IMR-90 (cell line): ENCODE data around the gene NBEAL1. TPM values are rescaled to one million over a fixed set of nuclear protein-coding genes. Genes with fewer than 3 reads are reported as not detected.
A peak's percentile ranks its signal among the peaks of the same experiment; 100 is the strongest.

ENCODE experiments used
- ATAC-seq: fragments of 200-7000 bp; cut with Tn5 transposase; 2 replicates; pipeline ENCODE4 v1.9.1; 2020; ENCODE audit warnings: low read depth, mild to moderate bottlenecking, moderate library complexity
- BruUV-seq: library from RNA; stranded (reverse); fragments of 400-500 nt; replicated peaks from 2 replicates; lab custom pipeline; 2021; lab: Mats Ljungman, UMichigan
- CTCF ChIA-PET: fragments of 300-600 bp; formaldehyde crosslinking; extraction: SDS; loops from one replicate; lab custom pipeline; 2021; ENCODE audit warnings: antibody characterized with exemption; lab: Yijun Ruan, JAX
- POLR2A ChIA-PET: fragments of 300-600 bp; sonication (Branson Sonifier 250); formaldehyde crosslinking; loops from one replicate; lab custom pipeline; 2022; ENCODE audit warnings: antibody characterized with exemption; ENCODE audit not compliant: unreplicated experiment; lab: Charles Lee
- DNase-seq: peaks from one replicate; pipeline ENCODE4 v3.0.0; 2013
- H2AFZ ChIP-seq: replicated peaks from 2 replicates; pipeline ENCODE3; 2013; ENCODE audit warnings: low read length, mild to moderate bottlenecking; ENCODE audit not compliant: poor library complexity
- H2AK5ac ChIP-seq: 2 replicates; pipeline ENCODE4 v1.6.1; 2013; ENCODE audit warnings: low read depth, low read length, inconsistent platforms
- H2AK9ac ChIP-seq: replicated peaks from 2 replicates; pipeline ENCODE3; 2013; ENCODE audit warnings: mild to moderate bottlenecking, low read depth, low read length, moderate library complexity; ENCODE audit not compliant: poor library complexity
- H2BK120ac ChIP-seq: 2 replicates; pipeline ENCODE4 v1.6.1; 2013; ENCODE audit warnings: low read depth, low read length, inconsistent platforms
- H2BK15ac ChIP-seq: 3 replicates; pipeline ENCODE4 v1.6.1; 2013; ENCODE audit warnings: low read depth, low read length, inconsistent platforms
- H2BK20ac ChIP-seq: 2 replicates; pipeline ENCODE4 v1.6.1; 2013; ENCODE audit warnings: low read depth, mild to moderate bottlenecking, inconsistent platforms, low read length, moderate library complexity
- H2BK5ac ChIP-seq: 2 replicates; pipeline ENCODE4 v1.6.1; 2013; ENCODE audit warnings: mild to moderate bottlenecking, low read depth, low read length, inconsistent platforms; ENCODE audit not compliant: poor library complexity, severe bottlenecking
- H3K14ac ChIP-seq: replicated peaks from 2 replicates; pipeline ENCODE4 v1.6.1; 2013; ENCODE audit warnings: low read depth, low read length, inconsistent platforms
- H3K18ac ChIP-seq: 2 replicates; pipeline ENCODE4 v1.6.1; 2013; ENCODE audit warnings: low read depth, low read length, control low read depth
- H3K23ac ChIP-seq: 2 replicates; pipeline ENCODE4 v1.6.1; 2013; ENCODE audit warnings: low read depth, low read length, inconsistent platforms
- H3K27ac ChIP-seq: 2 replicates; pipeline ENCODE4 v1.5.1; 2013; ENCODE audit warnings: mild to moderate bottlenecking, control low read depth, low read length; ENCODE audit not compliant: insufficient read depth
- H3K27me3 ChIP-seq: 2 replicates; pipeline ENCODE4 v1.6.1; 2013; ENCODE audit warnings: low read length; ENCODE audit not compliant: control insufficient read depth, insufficient read depth
- H3K36me3 ChIP-seq: 2 replicates; pipeline ENCODE4 v1.6.1; 2013; ENCODE audit warnings: low read length, mixed read lengths; ENCODE audit not compliant: control insufficient read depth, insufficient read depth
- H3K4ac ChIP-seq: 2 replicates; pipeline ENCODE4 v1.6.1; 2013; ENCODE audit warnings: low read depth, low read length, inconsistent platforms
- H3K4me1 ChIP-seq: 2 replicates; pipeline ENCODE4 v1.6.1; 2013; ENCODE audit warnings: low read length, mixed read lengths; ENCODE audit not compliant: control insufficient read depth, insufficient read depth
- H3K4me2 ChIP-seq: 2 replicates; pipeline ENCODE4 v1.6.1; 2013; ENCODE audit warnings: low read depth, mild to moderate bottlenecking, control low read depth, low read length, moderate library complexity
- H3K4me3 ChIP-seq: 2 replicates; pipeline ENCODE4 v1.5.1; 2013; ENCODE audit warnings: low read depth, mild to moderate bottlenecking, control low read depth, low read length, moderate library complexity; ENCODE audit not compliant: insufficient read depth
- H3K56ac ChIP-seq: 2 replicates; pipeline ENCODE4 v1.6.1; 2013; ENCODE audit warnings: low read length, inconsistent platforms; ENCODE audit not compliant: insufficient read depth; ENCODE audit errors: extremely low read depth
- H3K79me1 ChIP-seq, 2 experiments: 2 replicates each; pipeline ENCODE4 v1.6.1; 2013; ENCODE audit warnings: low read length in 2 of 2, inconsistent platforms in 1 of 2, low read depth in 1 of 2
- H3K9ac ChIP-seq: 2 replicates; pipeline ENCODE4 v1.6.1; 2013; ENCODE audit warnings: low read depth, low read length, control low read depth
- H3K9me1 ChIP-seq: 2 replicates; pipeline ENCODE4 v1.6.1; 2013; ENCODE audit warnings: low read length, inconsistent platforms; ENCODE audit not compliant: insufficient read depth
- H3K9me3 ChIP-seq: 2 replicates; pipeline ENCODE4 v1.6.1; 2013; ENCODE audit warnings: low read length; ENCODE audit not compliant: control insufficient read depth, insufficient read depth
- H4K20me1 ChIP-seq: 2 replicates; pipeline ENCODE4 v1.6.1; 2013; ENCODE audit warnings: low read length, inconsistent platforms; ENCODE audit not compliant: insufficient read depth
- H4K5ac ChIP-seq: 2 replicates; pipeline ENCODE4 v1.6.1; 2013; ENCODE audit warnings: mild to moderate bottlenecking, low read depth, low read length, control low read depth
- H4K8ac ChIP-seq, 2 experiments: 2 replicates each; pipeline ENCODE4 v1.6.1; 2013; ENCODE audit warnings: low read depth in 2 of 2, low read length in 2 of 2, control low read depth in 1 of 2, inconsistent platforms in 1 of 2
- H4K91ac ChIP-seq: 2 replicates; pipeline ENCODE4 v1.6.1; 2013; ENCODE audit warnings: low read depth, low read length, inconsistent platforms; ENCODE audit not compliant: insufficient read depth
- CEBPB ChIP-seq: IDR thresholded peaks from 2 replicates; pipeline ENCODE4 v1.6.1; 2012; ENCODE audit warnings: low read depth, low read length, improper control_type of control experiment
- FOS ChIP-seq: fragments of 150-350 bp; IDR thresholded peaks from 2 replicates; pipeline ENCODE4 v1.6.1; 2016; ENCODE audit warnings: low read depth, low read length
- MAFK ChIP-seq: IDR thresholded peaks from 2 replicates; pipeline ENCODE4 v1.6.1; 2012; ENCODE audit warnings: low read depth, low read length, improper control_type of control experiment
- MAZ ChIP-seq: IDR thresholded peaks from 2 replicates; pipeline ENCODE4 v1.6.1; 2012; ENCODE audit warnings: low read depth, mild to moderate bottlenecking, low read length, improper control_type of control experiment, moderate library complexity, borderline replicate concordance
- MXI1 ChIP-seq: IDR thresholded peaks from 2 replicates; pipeline ENCODE4 v1.6.1; 2012; ENCODE audit warnings: low read depth, mild to moderate bottlenecking, low read length, moderate library complexity, borderline replicate concordance
- NFE2L2 ChIP-seq: fragments of 150-350 bp; IDR thresholded peaks from 2 replicates; pipeline ENCODE4 v1.6.1; 2016; ENCODE audit warnings: low read depth, mild to moderate bottlenecking, low read length
- RAD21 ChIP-seq: IDR thresholded peaks from 2 replicates; pipeline ENCODE4 v1.6.1; 2012; ENCODE audit warnings: low read length, improper control_type of control experiment
- RCOR1 ChIP-seq: IDR thresholded peaks from 2 replicates; pipeline ENCODE4 v1.6.1; 2012; ENCODE audit warnings: mild to moderate bottlenecking, low read length, improper control_type of control experiment; ENCODE audit not compliant: insufficient replicate concordance
- RFX5 ChIP-seq: IDR thresholded peaks from 2 replicates; pipeline ENCODE4 v1.8.0; 2012; ENCODE audit warnings: low read depth, mild to moderate bottlenecking, low read length, moderate library complexity
- SMC3 ChIP-seq: fragments of 150-350 bp; IDR thresholded peaks from 2 replicates; pipeline ENCODE4 v1.6.1; 2016; ENCODE audit warnings: low read depth, mild to moderate bottlenecking, antibody characterized with exemption, low read length, moderate library complexity
- WGBS, 2 experiments: methylation state at CpG; one replicate each; pipeline versions ENCODE4 v1.1.5 to v1.1.7; 2013; ENCODE audit warnings: missing lambda C conversion rate in 2 of 2; ENCODE audit not compliant: insufficient read length in 1 of 2; ENCODE audit errors: extremely low coverage in 2 of 2; 5-methylcytosine and 5-hydroxymethylcytosine counted together
- dilution Hi-C: fragments of 300-500 bp; cut with HindIII; formaldehyde crosslinking; loops from one replicate; pipeline ENCODE4 v1.14.3; 2018; ENCODE audit warnings: low sequenced_read_pairs; ENCODE audit not compliant: unreplicated experiment
- in situ Hi-C: fragments of 300-500 bp; cut with MboI; formaldehyde crosslinking; loops from 3 replicates; pipeline ENCODE4 v1.14.3; 2019; ENCODE audit warnings: low sequenced_read_pairs, inconsistent platforms, mixed read lengths
- intact Hi-C: fragments of 100-400 bp; cut with micrococcal nuclease; formaldehyde crosslinking; loops from 2 replicates; pipeline ENCODE4 v1.10.0; 2022
- polyA plus RNA-seq, 3 experiments: library from polyadenylated mRNA; depleted of rRNA; stranded (reverse); fragments of >200 nt; gene quantifications; 2 replicates each; pipeline ENCODE4 v1.2.3, GENCODE V29; 2012; ENCODE audit warnings: low replicate concordance in 1 of 3
- total RNA-seq: library from RNA; depleted of rRNA; stranded (reverse); fragments of >200 nt; gene quantifications from 2 replicates; pipeline ENCODE4 v1.2.3, GENCODE V29; 2012
- TF ChIP-seq, protein P1 (sequence below): conservative IDR thresholded peaks from 2 replicates; pipeline ENCODE4 v1.5.1; 2012; ENCODE audit warnings: mild to moderate bottlenecking, low read depth, low read length, improper control_type of control experiment
- TF ChIP-seq, protein P2 (sequence below): fragments of 150-350 bp; IDR thresholded peaks from 2 replicates; pipeline ENCODE4 v1.6.1; 2016; ENCODE audit warnings: low read depth, mild to moderate bottlenecking, low read length, moderate library complexity, borderline replicate concordance

Gene NBEAL1
- total and polyA plus RNA-seq, 2 of the 4 experiments (the other 2 are of a cell fraction), result 6.4 to 38.0 TPM

DNA sequence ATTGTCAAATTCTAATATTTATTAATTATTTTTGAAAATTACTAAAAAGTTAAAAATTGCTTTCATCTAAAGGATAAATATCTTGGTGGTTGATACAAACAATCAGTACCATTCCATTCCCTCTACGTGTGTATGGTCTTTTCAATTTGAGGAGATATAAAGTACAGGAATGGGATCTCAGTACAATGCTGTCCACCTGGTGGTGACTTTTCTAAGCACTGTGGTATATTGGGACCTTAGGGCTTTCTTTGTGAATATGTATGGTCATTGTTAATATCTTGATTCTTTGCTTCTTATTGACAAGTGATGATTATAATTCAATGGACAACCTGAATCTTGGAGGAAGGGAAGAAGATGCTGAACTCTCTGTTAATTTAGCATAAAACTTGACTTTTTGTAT, 83.1 kb downstream of the NBEAL1 start:
- H3K4me2 ChIP-seq, result no peak overlapping the region
- CTCF ChIA-PET, result no interaction called here
- no CpG with 5 or more reads among the region's 1 CpG for WGBS, 2 experiments
- no peak overlapping the region for H4K8ac ChIP-seq
- H3K4me3 ChIP-seq, result no peak overlapping the region
- no peak overlapping the region for H2BK5ac ChIP-seq
- DNase-seq (peak; percentile 6), ATAC-seq (no peak)
- no peak overlapping the region for H2AK5ac ChIP-seq
- H2AFZ ChIP-seq, result no peak overlapping the region
- H3K36me3 ChIP-seq, result peaks cover 9% of the 10 kb centered on the region
- H3K27me3 ChIP-seq, result no peaks in the 10 kb centered on the region
- H3K4me1 ChIP-seq, result no peaks in the 10 kb centered on the region; the same call in 1 of the 2 replicates
- H2BK120ac ChIP-seq, result no peak overlapping the region
- no peak overlapping the region for H2AK9ac ChIP-seq
- no peaks in the 10 kb centered on the region for H4K20me1 ChIP-seq
- no peak overlapping the region for H3K23ac ChIP-seq
- no peak overlapping the region for H3K18ac ChIP-seq
- H3K27ac ChIP-seq, result no peak overlapping the region
- TF ChIP-seq, protein P1, sequence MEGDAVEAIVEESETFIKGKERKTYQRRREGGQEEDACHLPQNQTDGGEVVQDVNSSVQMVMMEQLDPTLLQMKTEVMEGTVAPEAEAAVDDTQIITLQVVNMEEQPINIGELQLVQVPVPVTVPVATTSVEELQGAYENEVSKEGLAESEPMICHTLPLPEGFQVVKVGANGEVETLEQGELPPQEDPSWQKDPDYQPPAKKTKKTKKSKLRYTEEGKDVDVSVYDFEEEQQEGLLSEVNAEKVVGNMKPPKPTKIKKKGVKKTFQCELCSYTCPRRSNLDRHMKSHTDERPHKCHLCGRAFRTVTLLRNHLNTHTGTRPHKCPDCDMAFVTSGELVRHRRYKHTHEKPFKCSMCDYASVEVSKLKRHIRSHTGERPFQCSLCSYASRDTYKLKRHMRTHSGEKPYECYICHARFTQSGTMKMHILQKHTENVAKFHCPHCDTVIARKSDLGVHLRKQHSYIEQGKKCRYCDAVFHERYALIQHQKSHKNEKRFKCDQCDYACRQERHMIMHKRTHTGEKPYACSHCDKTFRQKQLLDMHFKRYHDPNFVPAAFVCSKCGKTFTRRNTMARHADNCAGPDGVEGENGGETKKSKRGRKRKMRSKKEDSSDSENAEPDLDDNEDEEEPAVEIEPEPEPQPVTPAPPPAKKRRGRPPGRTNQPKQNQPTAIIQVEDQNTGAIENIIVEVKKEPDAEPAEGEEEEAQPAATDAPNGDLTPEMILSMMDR, result 0 out of 2 replicates have a peak, but pooled peaks have one; percentile 13
- TF ChIP-seq NFE2L2, result no peak
- TF ChIP-seq MAFK, result no peak
- no peak for TF ChIP-seq CEBPB
- 0 out of 2 replicates have a peak, but pooled peaks have one; percentile 16 for TF ChIP-seq RAD21
- TF ChIP-seq, protein P2, sequence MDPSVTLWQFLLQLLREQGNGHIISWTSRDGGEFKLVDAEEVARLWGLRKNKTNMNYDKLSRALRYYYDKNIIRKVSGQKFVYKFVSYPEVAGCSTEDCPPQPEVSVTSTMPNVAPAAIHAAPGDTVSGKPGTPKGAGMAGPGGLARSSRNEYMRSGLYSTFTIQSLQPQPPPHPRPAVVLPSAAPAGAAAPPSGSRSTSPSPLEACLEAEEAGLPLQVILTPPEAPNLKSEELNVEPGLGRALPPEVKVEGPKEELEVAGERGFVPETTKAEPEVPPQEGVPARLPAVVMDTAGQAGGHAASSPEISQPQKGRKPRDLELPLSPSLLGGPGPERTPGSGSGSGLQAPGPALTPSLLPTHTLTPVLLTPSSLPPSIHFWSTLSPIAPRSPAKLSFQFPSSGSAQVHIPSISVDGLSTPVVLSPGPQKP, result no peak
- TF ChIP-seq MXI1, result no peak
- no peak for TF ChIP-seq RCOR1
- peak; percentile 32; the same call in 1 of the 2 replicates for TF ChIP-seq SMC3
- TF ChIP-seq MAZ, result no peak
- no peak for TF ChIP-seq FOS
- no peak for TF ChIP-seq RFX5
- BruUV-seq, result no TSS peak
- H3K4ac ChIP-seq, result no peak overlapping the region
- POLR2A ChIA-PET, result no interaction called here
- in situ Hi-C loops (no loop called here), dilution Hi-C loops (no loop called here), intact Hi-C loops (no loop called here)
- no peaks in the 10 kb centered on the region for H3K79me1 ChIP-seq
- H3K9me3 ChIP-seq, result no peaks in the 10 kb centered on the region
- no peak overlapping the region for H4K91ac ChIP-seq
- no peak overlapping the region for H3K14ac ChIP-seq
- no peak overlapping the region for H2BK15ac ChIP-seq
- no peak overlapping the region for H3K9ac ChIP-seq
- H3K56ac ChIP-seq, result no peak overlapping the region
- no peak overlapping the region for H4K5ac ChIP-seq
- no peaks in the 10 kb centered on the region for H3K9me1 ChIP-seq
- no peak overlapping the region for H2BK20ac ChIP-seq
